WTC11 (cell line): Measurements from ENCODE around the gene RSPO4. TPM values are rescaled to one million over a fixed set of nuclear protein-coding genes. Genes with fewer than 3 reads are reported as not detected.

ENCODE experiments used
- ATAC-seq: fragments of 200-7000 bp; cut with Tn5 transposase; 2 replicates; pipeline ENCODE4 v1.10.0; 2021; ENCODE audit warnings: mild to moderate bottlenecking, moderate library complexity
- CTCF ChIA-PET: fragments of 300-600 bp; sonication (Branson Sonifier 250); formaldehyde crosslinking; loops from one replicate; lab custom pipeline; 2021; ENCODE audit warnings: antibody characterized with exemption; lab: Charles Lee
- POLR2A ChIA-PET: fragments of 350-600 bp; sonication (Branson Sonifier 250); formaldehyde crosslinking; loops from one replicate; lab custom pipeline; 2021; ENCODE audit warnings: antibody characterized with exemption; lab: Charles Lee
- DNase-seq: peaks from one replicate; pipeline ENCODE4 v3.0.0; 2021; ENCODE audit warnings: low spot score
- H3K27ac Mint-ChIP-seq: 2 replicates; pipeline ENCODE4 v1.8.0; 2021; ENCODE audit warnings: mixed read lengths
- H3K27me3 Mint-ChIP-seq: 2 replicates; pipeline ENCODE4 v1.8.0; 2021; ENCODE audit warnings: low read depth, mild to moderate bottlenecking, moderate library complexity, mixed read lengths
- H3K36me3 Mint-ChIP-seq: 2 replicates; pipeline ENCODE4 v1.8.0; 2021; ENCODE audit warnings: mixed read lengths
- H3K4me1 Mint-ChIP-seq: 2 replicates; pipeline ENCODE4 v1.8.0; 2022; ENCODE audit warnings: mixed read lengths
- H3K4me3 Mint-ChIP-seq: 2 replicates; pipeline ENCODE4 v1.8.0; 2021; ENCODE audit warnings: mild to moderate bottlenecking, moderate library complexity, mixed read lengths
- H3K9me3 Mint-ChIP-seq: 2 replicates; pipeline ENCODE4 v1.8.0; 2021; ENCODE audit warnings: mixed read lengths
- ATF1 ChIP-seq: sonication (generic); formaldehyde crosslinking; IDR thresholded peaks from 2 replicates; pipeline ENCODE4 v1.8.1; 2023; ENCODE audit warnings: mild to moderate bottlenecking, moderate library complexity, missing genetic modification reagents
- ESRRA ChIP-seq: sonication (generic); formaldehyde crosslinking; IDR thresholded peaks from 2 replicates; pipeline ENCODE4 v1.8.1; 2022; ENCODE audit warnings: mild to moderate bottlenecking, missing genetic modification reagents, borderline replicate concordance
- GABPB1 ChIP-seq: sonication (generic); formaldehyde crosslinking; IDR thresholded peaks from 2 replicates; pipeline ENCODE4 v1.8.1; 2023; ENCODE audit warnings: mild to moderate bottlenecking, missing genetic modification reagents
- HMGA2 ChIP-seq: fragments of 250-450 bp; sonication (Bioruptor Pico); IDR thresholded peaks from 2 replicates; pipeline ENCODE4 v1.4.0; 2021; ENCODE audit warnings: mild to moderate bottlenecking, moderate library complexity
- JUN ChIP-seq: sonication (generic); formaldehyde crosslinking; IDR thresholded peaks from 2 replicates; pipeline ENCODE4 v1.8.0; 2023; ENCODE audit warnings: mild to moderate bottlenecking, missing genetic modification reagents
- NFE2L1 ChIP-seq: sonication (generic); formaldehyde crosslinking; IDR thresholded peaks from 2 replicates; pipeline ENCODE4 v1.8.1; 2023; ENCODE audit warnings: missing genetic modification reagents
- NFYB ChIP-seq: sonication (generic); formaldehyde crosslinking; conservative IDR thresholded peaks from 2 replicates; pipeline ENCODE4 v1.8.0; 2022; ENCODE audit warnings: low read depth, missing genetic modification reagents
- RELA ChIP-seq: sonication (generic); formaldehyde crosslinking; IDR thresholded peaks from 2 replicates; pipeline ENCODE4 v1.8.1; 2022; ENCODE audit warnings: missing genetic modification reagents, mild to moderate bottlenecking, borderline replicate concordance
- ZBTB21 ChIP-seq: sonication (generic); formaldehyde crosslinking; IDR thresholded peaks from 2 replicates; pipeline ENCODE4 v1.8.1; 2023; ENCODE audit warnings: mild to moderate bottlenecking, missing genetic modification reagents, borderline replicate concordance
- ZNF121 ChIP-seq: sonication (generic); formaldehyde crosslinking; IDR thresholded peaks from 2 replicates; pipeline ENCODE4 v1.8.0; 2023; ENCODE audit warnings: missing genetic modification reagents
- ZNF138 ChIP-seq: sonication (generic); formaldehyde crosslinking; conservative IDR thresholded peaks from 2 replicates; pipeline ENCODE4 v1.8.1; 2022; ENCODE audit warnings: mild to moderate bottlenecking, moderate library complexity, missing genetic modification reagents
- ZNF263 ChIP-seq: sonication (generic); formaldehyde crosslinking; IDR thresholded peaks from 2 replicates; pipeline ENCODE4 v1.8.1; 2022; ENCODE audit warnings: low read depth, mild to moderate bottlenecking, moderate library complexity, missing genetic modification reagents
- total RNA-seq: library from RNA; stranded (reverse); gene quantifications from 3 replicates; pipeline ENCODE4 v1.2.3, GENCODE V29; 2021
- TF ChIP-seq, protein P1 (sequence below): sonication (generic); formaldehyde crosslinking; IDR thresholded peaks from 2 replicates; pipeline ENCODE4 v1.8.0; 2022; ENCODE audit warnings: mild to moderate bottlenecking, missing genetic modification reagents
- TF ChIP-seq, protein P2 (sequence below): sonication (generic); formaldehyde crosslinking; IDR thresholded peaks from 2 replicates; pipeline ENCODE4 v1.8.0; 2023; ENCODE audit warnings: missing genetic modification reagents
- TF ChIP-seq, protein P3 (sequence below): fragments of 250-450 bp; sonication (Bioruptor Pico); IDR thresholded peaks from 2 replicates; pipeline ENCODE4 v1.9.0; 2021; ENCODE audit warnings: mild to moderate bottlenecking, borderline replicate concordance
- TF ChIP-seq, protein P4 (sequence below): sonication (generic); formaldehyde crosslinking; conservative IDR thresholded peaks from 2 replicates; pipeline ENCODE4 v1.8.1; 2022; ENCODE audit warnings: mild to moderate bottlenecking, missing genetic modification reagents
- TF ChIP-seq, protein P5 (sequence below): fragments of 250-450 bp; sonication (Bioruptor Pico); IDR thresholded peaks from 2 replicates; pipeline ENCODE4 v1.9.0; 2021; ENCODE audit warnings: mild to moderate bottlenecking
- TF ChIP-seq, protein P6 (sequence below): sonication (generic); formaldehyde crosslinking; IDR thresholded peaks from 2 replicates; pipeline ENCODE4 v1.8.0; 2022; ENCODE audit warnings: missing genetic modification reagents
- TF ChIP-seq, protein P7 (sequence below): sonication (generic); formaldehyde crosslinking; IDR thresholded peaks from 2 replicates; pipeline ENCODE4 v1.8.0; 2023; ENCODE audit warnings: missing genetic modification reagents, mild to moderate bottlenecking, borderline replicate concordance

The RSPO4 gene
- total RNA-seq, 1 experiment from 2014 or later, result 4.5 TPM

DNA sequence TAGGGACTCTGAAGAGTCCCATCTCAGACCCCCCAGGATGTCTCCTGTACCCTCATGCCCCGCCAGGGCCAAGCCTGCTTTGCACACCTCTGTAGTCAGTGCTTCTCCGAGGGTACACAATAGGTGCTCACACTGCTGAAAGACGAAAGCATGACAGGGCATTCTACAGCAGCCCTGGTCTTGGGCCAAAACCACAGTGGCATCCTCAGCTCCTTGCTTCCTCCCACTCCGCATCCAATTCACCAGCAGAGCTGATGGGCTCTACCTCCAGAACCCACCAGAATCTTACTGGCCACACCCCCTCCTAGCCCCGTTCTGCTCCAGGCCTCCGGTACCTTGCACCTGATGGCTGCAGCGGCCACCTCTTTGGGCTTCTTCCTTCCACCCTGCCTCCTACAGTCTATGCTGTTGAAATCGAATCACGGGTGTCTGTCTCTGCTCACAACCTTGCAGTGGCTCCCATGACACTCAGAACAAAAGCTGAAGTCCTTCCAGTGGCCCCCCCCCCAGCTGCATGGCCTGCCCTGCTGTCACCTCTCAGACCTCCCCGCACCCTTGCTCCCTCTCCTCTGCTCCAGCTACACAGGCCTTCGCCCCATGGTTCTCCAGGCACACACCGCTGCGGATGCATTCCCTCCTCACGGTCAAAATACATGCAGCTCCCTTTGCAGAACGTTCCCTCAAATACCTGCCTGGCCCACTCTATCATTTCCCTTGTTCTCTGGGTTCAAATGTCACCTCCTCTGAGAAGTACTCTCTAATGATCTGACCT lies 87.2 kb downstream of the RSPO4 start:
- CTCF ChIA-PET, result interaction anchor here (0.9 to 9.0 kb wide), 4 partner anchors 30 to 194 kb away, joined by 3 to 71 read pairs (median 12); no protein-coding TSS in a partner anchor
- TF ChIP-seq NFYB (no peak), ZNF121 (CRISPR knock-in tag) (no peak), ESRRA (CRISPR knock-in tag) (no peak), RELA (CRISPR knock-in tag) (no peak), ZBTB21 (no peak), ATF1 (no peak), ZNF138 (CRISPR knock-in tag) (no peak), HMGA2 (CRISPR knock-in tag) (no peak), ZNF263 (CRISPR knock-in tag) (no peak), NFE2L1 (CRISPR knock-in tag) (no peak), GABPB1 (no peak), JUN (CRISPR knock-in tag) (no peak)
- TF ChIP-seq, protein P1, sequence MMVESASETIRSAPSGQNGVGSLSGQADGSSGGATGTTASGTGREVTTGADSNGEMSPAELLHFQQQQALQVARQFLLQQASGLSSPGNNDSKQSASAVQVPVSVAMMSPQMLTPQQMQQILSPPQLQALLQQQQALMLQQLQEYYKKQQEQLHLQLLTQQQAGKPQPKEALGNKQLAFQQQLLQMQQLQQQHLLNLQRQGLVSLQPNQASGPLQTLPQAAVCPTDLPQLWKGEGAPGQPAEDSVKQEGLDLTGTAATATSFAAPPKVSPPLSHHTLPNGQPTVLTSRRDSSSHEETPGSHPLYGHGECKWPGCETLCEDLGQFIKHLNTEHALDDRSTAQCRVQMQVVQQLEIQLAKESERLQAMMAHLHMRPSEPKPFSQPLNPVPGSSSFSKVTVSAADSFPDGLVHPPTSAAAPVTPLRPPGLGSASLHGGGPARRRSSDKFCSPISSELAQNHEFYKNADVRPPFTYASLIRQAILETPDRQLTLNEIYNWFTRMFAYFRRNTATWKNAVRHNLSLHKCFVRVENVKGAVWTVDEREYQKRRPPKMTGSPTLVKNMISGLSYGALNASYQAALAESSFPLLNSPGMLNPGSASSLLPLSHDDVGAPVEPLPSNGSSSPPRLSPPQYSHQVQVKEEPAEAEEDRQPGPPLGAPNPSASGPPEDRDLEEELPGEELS (CRISPR knock-in tag), result no peak
- TF ChIP-seq, protein P2, sequence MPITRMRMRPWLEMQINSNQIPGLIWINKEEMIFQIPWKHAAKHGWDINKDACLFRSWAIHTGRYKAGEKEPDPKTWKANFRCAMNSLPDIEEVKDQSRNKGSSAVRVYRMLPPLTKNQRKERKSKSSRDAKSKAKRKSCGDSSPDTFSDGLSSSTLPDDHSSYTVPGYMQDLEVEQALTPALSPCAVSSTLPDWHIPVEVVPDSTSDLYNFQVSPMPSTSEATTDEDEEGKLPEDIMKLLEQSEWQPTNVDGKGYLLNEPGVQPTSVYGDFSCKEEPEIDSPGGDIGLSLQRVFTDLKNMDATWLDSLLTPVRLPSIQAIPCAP, result no peak
- TF ChIP-seq, protein P3, sequence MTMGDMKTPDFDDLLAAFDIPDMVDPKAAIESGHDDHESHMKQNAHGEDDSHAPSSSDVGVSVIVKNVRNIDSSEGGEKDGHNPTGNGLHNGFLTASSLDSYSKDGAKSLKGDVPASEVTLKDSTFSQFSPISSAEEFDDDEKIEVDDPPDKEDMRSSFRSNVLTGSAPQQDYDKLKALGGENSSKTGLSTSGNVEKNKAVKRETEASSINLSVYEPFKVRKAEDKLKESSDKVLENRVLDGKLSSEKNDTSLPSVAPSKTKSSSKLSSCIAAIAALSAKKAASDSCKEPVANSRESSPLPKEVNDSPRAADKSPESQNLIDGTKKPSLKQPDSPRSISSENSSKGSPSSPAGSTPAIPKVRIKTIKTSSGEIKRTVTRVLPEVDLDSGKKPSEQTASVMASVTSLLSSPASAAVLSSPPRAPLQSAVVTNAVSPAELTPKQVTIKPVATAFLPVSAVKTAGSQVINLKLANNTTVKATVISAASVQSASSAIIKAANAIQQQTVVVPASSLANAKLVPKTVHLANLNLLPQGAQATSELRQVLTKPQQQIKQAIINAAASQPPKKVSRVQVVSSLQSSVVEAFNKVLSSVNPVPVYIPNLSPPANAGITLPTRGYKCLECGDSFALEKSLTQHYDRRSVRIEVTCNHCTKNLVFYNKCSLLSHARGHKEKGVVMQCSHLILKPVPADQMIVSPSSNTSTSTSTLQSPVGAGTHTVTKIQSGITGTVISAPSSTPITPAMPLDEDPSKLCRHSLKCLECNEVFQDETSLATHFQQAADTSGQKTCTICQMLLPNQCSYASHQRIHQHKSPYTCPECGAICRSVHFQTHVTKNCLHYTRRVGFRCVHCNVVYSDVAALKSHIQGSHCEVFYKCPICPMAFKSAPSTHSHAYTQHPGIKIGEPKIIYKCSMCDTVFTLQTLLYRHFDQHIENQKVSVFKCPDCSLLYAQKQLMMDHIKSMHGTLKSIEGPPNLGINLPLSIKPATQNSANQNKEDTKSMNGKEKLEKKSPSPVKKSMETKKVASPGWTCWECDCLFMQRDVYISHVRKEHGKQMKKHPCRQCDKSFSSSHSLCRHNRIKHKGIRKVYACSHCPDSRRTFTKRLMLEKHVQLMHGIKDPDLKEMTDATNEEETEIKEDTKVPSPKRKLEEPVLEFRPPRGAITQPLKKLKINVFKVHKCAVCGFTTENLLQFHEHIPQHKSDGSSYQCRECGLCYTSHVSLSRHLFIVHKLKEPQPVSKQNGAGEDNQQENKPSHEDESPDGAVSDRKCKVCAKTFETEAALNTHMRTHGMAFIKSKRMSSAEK, result no peak
- TF ChIP-seq, protein P4, sequence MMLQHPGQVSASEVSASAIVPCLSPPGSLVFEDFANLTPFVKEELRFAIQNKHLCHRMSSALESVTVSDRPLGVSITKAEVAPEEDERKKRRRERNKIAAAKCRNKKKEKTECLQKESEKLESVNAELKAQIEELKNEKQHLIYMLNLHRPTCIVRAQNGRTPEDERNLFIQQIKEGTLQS (CRISPR knock-in tag), result no peak
- TF ChIP-seq, protein P5, sequence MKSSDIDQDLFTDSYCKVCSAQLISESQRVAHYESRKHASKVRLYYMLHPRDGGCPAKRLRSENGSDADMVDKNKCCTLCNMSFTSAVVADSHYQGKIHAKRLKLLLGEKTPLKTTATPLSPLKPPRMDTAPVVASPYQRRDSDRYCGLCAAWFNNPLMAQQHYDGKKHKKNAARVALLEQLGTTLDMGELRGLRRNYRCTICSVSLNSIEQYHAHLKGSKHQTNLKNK (CRISPR knock-in tag), result no peak
- TF ChIP-seq, protein P6, sequence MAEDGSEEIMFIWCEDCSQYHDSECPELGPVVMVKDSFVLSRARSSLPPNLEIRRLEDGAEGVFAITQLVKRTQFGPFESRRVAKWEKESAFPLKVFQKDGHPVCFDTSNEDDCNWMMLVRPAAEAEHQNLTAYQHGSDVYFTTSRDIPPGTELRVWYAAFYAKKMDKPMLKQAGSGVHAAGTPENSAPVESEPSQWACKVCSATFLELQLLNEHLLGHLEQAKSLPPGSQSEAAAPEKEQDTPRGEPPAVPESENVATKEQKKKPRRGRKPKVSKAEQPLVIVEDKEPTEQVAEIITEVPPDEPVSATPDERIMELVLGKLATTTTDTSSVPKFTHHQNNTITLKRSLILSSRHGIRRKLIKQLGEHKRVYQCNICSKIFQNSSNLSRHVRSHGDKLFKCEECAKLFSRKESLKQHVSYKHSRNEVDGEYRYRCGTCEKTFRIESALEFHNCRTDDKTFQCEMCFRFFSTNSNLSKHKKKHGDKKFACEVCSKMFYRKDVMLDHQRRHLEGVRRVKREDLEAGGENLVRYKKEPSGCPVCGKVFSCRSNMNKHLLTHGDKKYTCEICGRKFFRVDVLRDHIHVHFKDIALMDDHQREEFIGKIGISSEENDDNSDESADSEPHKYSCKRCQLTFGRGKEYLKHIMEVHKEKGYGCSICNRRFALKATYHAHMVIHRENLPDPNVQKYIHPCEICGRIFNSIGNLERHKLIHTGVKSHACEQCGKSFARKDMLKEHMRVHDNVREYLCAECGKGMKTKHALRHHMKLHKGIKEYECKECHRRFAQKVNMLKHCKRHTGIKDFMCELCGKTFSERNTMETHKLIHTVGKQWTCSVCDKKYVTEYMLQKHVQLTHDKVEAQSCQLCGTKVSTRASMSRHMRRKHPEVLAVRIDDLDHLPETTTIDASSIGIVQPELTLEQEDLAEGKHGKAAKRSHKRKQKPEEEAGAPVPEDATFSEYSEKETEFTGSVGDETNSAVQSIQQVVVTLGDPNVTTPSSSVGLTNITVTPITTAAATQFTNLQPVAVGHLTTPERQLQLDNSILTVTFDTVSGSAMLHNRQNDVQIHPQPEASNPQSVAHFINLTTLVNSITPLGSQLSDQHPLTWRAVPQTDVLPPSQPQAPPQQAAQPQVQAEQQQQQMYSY (CRISPR knock-in tag), result no peak
- TF ChIP-seq, protein P7, sequence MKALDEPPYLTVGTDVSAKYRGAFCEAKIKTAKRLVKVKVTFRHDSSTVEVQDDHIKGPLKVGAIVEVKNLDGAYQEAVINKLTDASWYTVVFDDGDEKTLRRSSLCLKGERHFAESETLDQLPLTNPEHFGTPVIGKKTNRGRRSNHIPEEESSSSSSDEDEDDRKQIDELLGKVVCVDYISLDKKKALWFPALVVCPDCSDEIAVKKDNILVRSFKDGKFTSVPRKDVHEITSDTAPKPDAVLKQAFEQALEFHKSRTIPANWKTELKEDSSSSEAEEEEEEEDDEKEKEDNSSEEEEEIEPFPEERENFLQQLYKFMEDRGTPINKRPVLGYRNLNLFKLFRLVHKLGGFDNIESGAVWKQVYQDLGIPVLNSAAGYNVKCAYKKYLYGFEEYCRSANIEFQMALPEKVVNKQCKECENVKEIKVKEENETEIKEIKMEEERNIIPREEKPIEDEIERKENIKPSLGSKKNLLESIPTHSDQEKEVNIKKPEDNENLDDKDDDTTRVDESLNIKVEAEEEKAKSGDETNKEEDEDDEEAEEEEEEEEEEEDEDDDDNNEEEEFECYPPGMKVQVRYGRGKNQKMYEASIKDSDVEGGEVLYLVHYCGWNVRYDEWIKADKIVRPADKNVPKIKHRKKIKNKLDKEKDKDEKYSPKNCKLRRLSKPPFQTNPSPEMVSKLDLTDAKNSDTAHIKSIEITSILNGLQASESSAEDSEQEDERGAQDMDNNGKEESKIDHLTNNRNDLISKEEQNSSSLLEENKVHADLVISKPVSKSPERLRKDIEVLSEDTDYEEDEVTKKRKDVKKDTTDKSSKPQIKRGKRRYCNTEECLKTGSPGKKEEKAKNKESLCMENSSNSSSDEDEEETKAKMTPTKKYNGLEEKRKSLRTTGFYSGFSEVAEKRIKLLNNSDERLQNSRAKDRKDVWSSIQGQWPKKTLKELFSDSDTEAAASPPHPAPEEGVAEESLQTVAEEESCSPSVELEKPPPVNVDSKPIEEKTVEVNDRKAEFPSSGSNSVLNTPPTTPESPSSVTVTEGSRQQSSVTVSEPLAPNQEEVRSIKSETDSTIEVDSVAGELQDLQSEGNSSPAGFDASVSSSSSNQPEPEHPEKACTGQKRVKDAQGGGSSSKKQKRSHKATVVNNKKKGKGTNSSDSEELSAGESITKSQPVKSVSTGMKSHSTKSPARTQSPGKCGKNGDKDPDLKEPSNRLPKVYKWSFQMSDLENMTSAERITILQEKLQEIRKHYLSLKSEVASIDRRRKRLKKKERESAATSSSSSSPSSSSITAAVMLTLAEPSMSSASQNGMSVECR (CRISPR knock-in tag), result no peak

More for the DNA sequence above, 87.2 kb downstream of the RSPO4 start:
- no peak overlapping the region for H3K27ac Mint-ChIP-seq
- peaks cover 2% of the 10 kb centered on the region for H3K9me3 Mint-ChIP-seq
- H3K4me1 Mint-ChIP-seq, result peaks cover 12% of the 10 kb centered on the region
- no peak overlapping the region for H3K4me3 Mint-ChIP-seq
- no peaks in the 10 kb centered on the region for H3K36me3 Mint-ChIP-seq
- POLR2A ChIA-PET, result no interaction called here
- ATAC-seq (no peak), DNase-seq (no peak)
- H3K27me3 Mint-ChIP-seq, result no peaks in the 10 kb centered on the region
